Liver (tissue), 9 donors: Measurements from ENCODE around the gene ITPRIPL2. TPM values are rescaled to one million over a fixed set of nuclear protein-coding genes. Genes with fewer than 3 reads are reported as not detected.

Experiments used
- DNase-seq: peaks from one replicate; pipeline ENCODE4 v3.0.0-alpha.2; 2017; ENCODE audit warnings: low spot score
- H3K27ac ChIP-seq, 2 donors: one replicate each; pipeline ENCODE4 v1.7.0; 2013; ENCODE audit warnings: inconsistent platforms in 2 of 2, low read length in 2 of 2, control low read depth in 1 of 2, low read depth in 1 of 2, mild to moderate bottlenecking in 1 of 2
- H3K27me3 ChIP-seq, 4 donors: one replicate each; pipeline versions ENCODE4 v1.6.1 to v1.7.0; 2013; ENCODE audit warnings: low read length in 3 of 4, inconsistent platforms in 1 of 4, mild to moderate bottlenecking in 1 of 4, moderate library complexity in 1 of 4; ENCODE audit not compliant: control insufficient read depth in 4 of 4, insufficient read depth in 4 of 4
- H3K36me3 ChIP-seq, 4 donors: one replicate each; pipeline versions ENCODE4 v1.6.1 to v1.7.0; 2013; ENCODE audit warnings: low read length in 3 of 4, mild to moderate bottlenecking in 3 of 4, low read depth in 1 of 4, moderate library complexity in 1 of 4; ENCODE audit not compliant: control insufficient read depth in 4 of 4, insufficient read depth in 3 of 4
- H3K4me1 ChIP-seq, 4 donors: one replicate each; pipeline versions ENCODE4 v1.6.1 to v1.7.0; 2013; ENCODE audit warnings: low read length in 3 of 4, mild to moderate bottlenecking in 3 of 4, moderate library complexity in 1 of 4; ENCODE audit not compliant: control insufficient read depth in 4 of 4, insufficient read depth in 4 of 4
- H3K4me3 ChIP-seq, 3 donors: one replicate each; pipeline versions ENCODE4 v1.6.1 to v1.7.0; 2013; ENCODE audit warnings: low read length in 3 of 3, control low read depth in 1 of 3, low read depth in 1 of 3, mild to moderate bottlenecking in 1 of 3
- H3K9ac ChIP-seq, 2 donors: one replicate each; pipeline ENCODE4 v1.7.0; 2013; ENCODE audit warnings: low read length in 2 of 2, mild to moderate bottlenecking in 2 of 2, moderate library complexity in 2 of 2, control low read depth in 1 of 2, low read depth in 1 of 2
- H3K9me3 ChIP-seq, 4 donors: one replicate each; pipeline versions ENCODE4 v1.6.1 to v1.7.0; 2013; ENCODE audit warnings: low read length in 3 of 4; ENCODE audit not compliant: control insufficient read depth in 4 of 4
- EGR1 ChIP-seq, 2 donors: IDR thresholded peaks; 2 replicates each; pipeline ENCODE4 v1.6.1; 2016 to 2018; ENCODE audit warnings: antibody characterized with exemption in 2 of 2, low read depth in 2 of 2
- FOXA1 ChIP-seq: IDR thresholded peaks from 2 replicates; pipeline ENCODE4 v1.6.1; 2016; ENCODE audit warnings: antibody characterized with exemption
- FOXA2 ChIP-seq: IDR thresholded peaks from 2 replicates; pipeline ENCODE4 v1.6.1; 2016; ENCODE audit warnings: antibody characterized with exemption
- GABPA ChIP-seq, 2 donors: IDR thresholded peaks in 1 of 2; conservative IDR thresholded peaks in 1 of 2; 2 replicates each; pipeline ENCODE4 v1.6.1; 2016; ENCODE audit warnings: antibody characterized with exemption in 2 of 2, mild to moderate bottlenecking in 1 of 2, moderate library complexity in 1 of 2
- HNF4A ChIP-seq, 2 donors: conservative IDR thresholded peaks; 2 replicates each; pipeline ENCODE4 v1.6.1; 2016; ENCODE audit warnings: antibody characterized with exemption in 2 of 2, mild to moderate bottlenecking in 2 of 2
- HNF4G ChIP-seq: IDR thresholded peaks from 2 replicates; pipeline ENCODE4 v1.6.1; 2016; ENCODE audit warnings: antibody characterized with exemption
- JUND ChIP-seq, 2 donors: IDR thresholded peaks; 2 replicates each; pipeline ENCODE4 v1.6.1; 2016; ENCODE audit warnings: antibody characterized with exemption in 2 of 2
- MAX ChIP-seq: IDR thresholded peaks from 2 replicates; pipeline ENCODE4 v1.6.1; 2016; ENCODE audit warnings: antibody characterized with exemption
- NR2F2 ChIP-seq: IDR thresholded peaks from 2 replicates; pipeline ENCODE4 v1.6.1; 2016; ENCODE audit warnings: antibody characterized with exemption
- RAD21 ChIP-seq, 2 donors: IDR thresholded peaks; 2 replicates each; pipeline ENCODE4 v1.6.1; 2016; ENCODE audit warnings: antibody characterized with exemption in 2 of 2, mild to moderate bottlenecking in 2 of 2
- RXRA ChIP-seq, 2 donors: IDR thresholded peaks; 2 replicates each; pipeline ENCODE4 v1.6.1; 2017 to 2018; ENCODE audit warnings: antibody characterized with exemption in 2 of 2, mild to moderate bottlenecking in 1 of 2
- SP1 ChIP-seq: IDR thresholded peaks from 2 replicates; pipeline ENCODE4 v1.6.1; 2018; ENCODE audit warnings: antibody characterized with exemption, mild to moderate bottlenecking
- YY1 ChIP-seq: IDR thresholded peaks from 2 replicates; pipeline ENCODE4 v1.6.1; 2016; ENCODE audit warnings: antibody characterized with exemption, mild to moderate bottlenecking
- ZBTB33 ChIP-seq: IDR thresholded peaks from 2 replicates; pipeline ENCODE4 v1.6.1; 2016; ENCODE audit warnings: antibody characterized with exemption
- WGBS: extraction: QIAGEN DNeasy Blood & Tissue Kit; methylation state at CpG from one replicate; pipeline ENCODE4 v1.1.7; 2013; 5-methylcytosine and 5-hydroxymethylcytosine counted together
- polyA plus RNA-seq, 2 donors: library from polyadenylated mRNA; stranded (reverse) in 1 of 2; unstranded in 1 of 2; fragments of 200-250 nt in 1 of 2; fragments of >200 nt in 1 of 2; fragmentation: Nextera tagmentation in 1 of 2; extraction: Ambion mirVana in 1 of 2; gene quantifications; one replicate each; pipeline versions ENCODE4 v1.2.1 to v1.2.3, GENCODE V29; 2013 to 2015
- total RNA-seq, 2 donors: library from RNA; depleted of rRNA; stranded (reverse); fragments of >200 nt; gene quantifications; one replicate each; pipeline ENCODE4 v1.2.3, GENCODE V29; 2014
- TF ChIP-seq, protein P1 (sequence below): IDR thresholded peaks from 2 replicates; pipeline ENCODE4 v1.6.1; 2016; ENCODE audit warnings: antibody characterized with exemption
- TF ChIP-seq, protein P2 (sequence below): fragments of 150-350 bp; IDR thresholded peaks from 2 replicates; pipeline ENCODE4 v1.5.1; 2017; ENCODE audit warnings: improper control_type of control experiment, low read depth, low read length; ENCODE audit not compliant: missing input control
- donor health status: healthy.
- donor health status: healthy.
- donor health status: healthy.
- donor health status: healthy.
- donor health status: healthy.

ITPRIPL2 gene
- total and polyA plus RNA-seq, 4 donors, result 2.2 to 14.3 (median 5.5) TPM

GRCh38 chr16:19127674-19128131 lies 13.9 kb downstream of the ITPRIPL2 start:
- peaks cover 5 to 37% (median 24%) of the 10 kb centered on the region in 4 donors for H3K4me1 ChIP-seq
- H3K27me3 ChIP-seq, result no peaks in the 10 kb centered on the region
- H3K4me3 ChIP-seq, result no peak overlapping the region
- H3K9me3 ChIP-seq, result peaks cover 0 to 3% (median under 1%) of the 10 kb centered on the region in 4 donors
- H3K9ac ChIP-seq, result no peak overlapping the region
- no peak overlapping the region for H3K27ac ChIP-seq
- DNase-seq, result no peak
- TF ChIP-seq RAD21 (IDR thresholded peaks at IDR 0.05), result no peak
- TF ChIP-seq RXRA (IDR thresholded peaks at IDR 0.05), result peak in 1 of 2 donors; percentile 9
- WGBS, result 75% methylated on average over 3 of the region's 3 CpGs
- no peaks in the 10 kb centered on the region for H3K36me3 ChIP-seq

DNA sequence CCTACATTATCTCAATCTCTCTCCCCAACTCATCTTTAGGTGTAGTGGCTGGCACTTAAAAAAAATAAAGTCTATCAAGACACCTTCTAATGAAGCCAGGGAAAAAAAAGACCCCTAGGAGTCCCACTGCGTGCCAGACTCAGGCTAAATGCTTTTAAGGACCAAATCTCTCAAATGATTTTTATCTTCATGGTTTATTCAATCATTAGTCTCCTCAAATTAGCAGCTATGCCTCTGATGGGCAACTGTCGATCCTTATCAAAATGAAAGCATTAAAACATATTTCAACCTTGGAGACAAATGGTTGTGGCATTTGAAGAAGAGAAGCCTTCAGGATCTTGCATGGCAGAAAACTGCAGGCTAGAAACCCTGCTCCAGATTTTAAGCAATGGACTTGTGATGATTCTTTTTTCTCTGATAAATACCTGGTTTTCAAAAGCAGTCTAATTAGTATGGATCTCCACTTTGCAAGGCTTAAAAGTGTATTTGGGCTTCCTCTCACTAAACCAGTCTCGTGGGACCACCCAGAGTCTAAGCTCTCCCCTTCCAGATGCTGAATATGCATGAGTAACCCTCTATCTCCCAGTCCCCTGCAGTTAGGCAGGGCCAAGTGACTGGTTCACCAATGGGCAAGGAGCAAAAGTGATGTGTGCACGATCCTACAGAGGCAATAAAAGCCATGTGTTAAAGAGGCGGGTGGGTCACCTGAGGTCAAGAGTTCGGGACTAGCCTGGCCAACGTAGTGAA lies 14.9 kb downstream of the ITPRIPL2 start:
- no peak for DNase-seq
- no peak overlapping the region for H3K27ac ChIP-seq
- H3K9ac ChIP-seq, result no peak overlapping the region
- H3K27me3 ChIP-seq, result no peaks in the 10 kb centered on the region
- no peak overlapping the region for H3K4me3 ChIP-seq
- 86% methylated on average over 7 of the region's 7 CpGs for WGBS
- TF ChIP-seq HNF4G (no peak), EGR1 (IDR thresholded peaks at IDR 0.05; ENCODE audit: low read depth in 2 of 2) (no peak), ZBTB33 (no peak), RAD21 (IDR thresholded peaks at IDR 0.05) (no peak), GABPA (IDR thresholded peaks at IDR 0.05 in 1 of 2, conservative IDR thresholded peaks at IDR 0.05 in 1 of 2) (no peak), NR2F2 (no peak), YY1 (no peak), FOXA1 (no peak), JUND (IDR thresholded peaks at IDR 0.05) (no peak), RXRA (IDR thresholded peaks at IDR 0.05) (no peak), SP1 (no peak), FOXA2 (no peak), HNF4A (conservative IDR thresholded peaks at IDR 0.05) (no peak), MAX (no peak)
- TF ChIP-seq, protein P1, sequence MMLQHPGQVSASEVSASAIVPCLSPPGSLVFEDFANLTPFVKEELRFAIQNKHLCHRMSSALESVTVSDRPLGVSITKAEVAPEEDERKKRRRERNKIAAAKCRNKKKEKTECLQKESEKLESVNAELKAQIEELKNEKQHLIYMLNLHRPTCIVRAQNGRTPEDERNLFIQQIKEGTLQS, result no peak
- TF ChIP-seq, protein P2, sequence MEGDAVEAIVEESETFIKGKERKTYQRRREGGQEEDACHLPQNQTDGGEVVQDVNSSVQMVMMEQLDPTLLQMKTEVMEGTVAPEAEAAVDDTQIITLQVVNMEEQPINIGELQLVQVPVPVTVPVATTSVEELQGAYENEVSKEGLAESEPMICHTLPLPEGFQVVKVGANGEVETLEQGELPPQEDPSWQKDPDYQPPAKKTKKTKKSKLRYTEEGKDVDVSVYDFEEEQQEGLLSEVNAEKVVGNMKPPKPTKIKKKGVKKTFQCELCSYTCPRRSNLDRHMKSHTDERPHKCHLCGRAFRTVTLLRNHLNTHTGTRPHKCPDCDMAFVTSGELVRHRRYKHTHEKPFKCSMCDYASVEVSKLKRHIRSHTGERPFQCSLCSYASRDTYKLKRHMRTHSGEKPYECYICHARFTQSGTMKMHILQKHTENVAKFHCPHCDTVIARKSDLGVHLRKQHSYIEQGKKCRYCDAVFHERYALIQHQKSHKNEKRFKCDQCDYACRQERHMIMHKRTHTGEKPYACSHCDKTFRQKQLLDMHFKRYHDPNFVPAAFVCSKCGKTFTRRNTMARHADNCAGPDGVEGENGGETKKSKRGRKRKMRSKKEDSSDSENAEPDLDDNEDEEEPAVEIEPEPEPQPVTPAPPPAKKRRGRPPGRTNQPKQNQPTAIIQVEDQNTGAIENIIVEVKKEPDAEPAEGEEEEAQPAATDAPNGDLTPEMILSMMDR, result no peak
- H3K36me3 ChIP-seq, result no peaks in the 10 kb centered on the region
- H3K9me3 ChIP-seq, result peaks cover 0 to 3% (median under 1%) of the 10 kb centered on the region in 4 donors
- H3K4me1 ChIP-seq, result peaks cover 5 to 37% (median 24%) of the 10 kb centered on the region in 4 donors
